Smooth muscle cell of the brain vasculature (primary cell): ENCODE data around the gene ZNF273.
A peak's percentile ranks its signal among the peaks of the same experiment; 100 is the strongest.
"Not testable (repeated sequence)": the region's sequence is repeated elsewhere in the genome, so short reads cannot be mapped to it uniquely, and the experiment has no call there.

Experiments
- DNase-seq: peaks from one replicate; pipeline ENCODE4 v3.0.0-alpha.2; 2012; ENCODE audit warnings: low read depth, low spot score

The ZNF273 gene

DNA sequence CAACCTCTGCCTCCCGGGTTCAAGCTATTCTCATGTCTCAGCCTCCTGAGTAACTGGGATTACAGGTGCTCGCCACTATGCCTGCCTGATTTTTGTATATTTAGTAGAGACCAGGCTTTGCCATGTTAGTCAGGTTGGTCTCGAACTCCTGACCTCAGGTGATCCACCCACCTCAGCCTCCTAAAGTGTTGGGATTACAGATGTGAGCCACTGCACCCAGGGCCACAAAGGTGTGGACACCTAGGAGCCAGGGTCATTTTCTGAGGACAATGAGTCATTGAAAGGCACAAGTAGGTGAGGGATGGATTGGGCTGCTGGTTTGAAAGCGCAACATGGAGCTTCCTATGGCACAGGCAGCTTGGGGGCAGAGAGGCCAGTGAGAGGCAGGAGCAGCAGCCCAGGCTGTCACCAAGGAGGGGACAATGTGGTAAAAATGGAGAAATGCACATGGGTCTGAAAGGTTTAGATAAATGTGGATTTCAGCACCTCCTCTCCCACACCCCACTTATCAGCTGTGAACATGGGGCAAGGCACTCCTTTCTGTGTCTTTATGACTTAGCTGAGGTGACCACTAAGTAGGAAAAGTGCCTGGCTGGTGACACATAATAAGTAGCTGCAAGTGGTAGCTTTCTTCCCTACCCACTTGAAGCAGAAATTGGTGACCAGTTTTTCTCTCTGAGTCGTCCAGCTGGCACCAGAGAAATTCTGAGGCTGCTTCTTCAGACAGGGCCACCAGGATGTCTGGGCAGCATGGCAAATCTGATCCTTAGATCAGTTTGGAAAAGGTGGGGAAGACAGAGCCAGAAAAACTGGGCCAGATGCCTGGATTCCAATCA, 41.8 kb downstream of the ZNF273 start:
- DNase-seq, result not testable (repeated sequence)

DNA sequence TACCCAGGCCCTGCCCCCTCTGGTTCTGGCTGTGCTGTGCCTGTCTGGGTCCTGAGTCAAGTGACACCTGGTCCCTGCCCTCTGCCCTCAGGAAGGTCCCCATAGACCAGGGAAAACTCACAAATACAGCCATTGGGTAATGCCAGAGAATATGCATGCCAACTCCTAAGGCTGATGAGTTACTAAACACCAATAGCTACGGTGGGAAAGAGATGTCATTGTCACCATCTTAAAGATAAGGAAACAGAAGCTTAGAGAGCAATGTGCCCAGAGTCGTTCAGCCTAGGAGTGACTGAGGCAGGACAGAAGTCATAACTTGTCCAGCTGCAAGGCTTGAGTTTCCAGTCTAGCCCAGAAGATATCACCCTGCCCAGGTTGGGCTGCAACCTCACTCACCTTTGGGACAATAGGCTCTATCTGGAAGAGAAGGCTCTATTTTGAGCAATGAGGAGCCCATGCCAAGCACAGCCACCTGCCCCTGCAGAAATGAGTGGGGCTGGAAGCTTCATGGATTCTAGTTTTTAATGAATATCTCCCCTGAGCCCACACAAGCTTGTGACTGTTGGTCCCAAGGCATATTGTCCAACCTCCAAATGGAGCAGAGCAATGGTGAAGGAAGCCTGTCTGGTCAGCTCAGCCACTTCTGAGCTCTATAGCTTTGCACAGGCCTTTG, 42.6 kb downstream of the ZNF273 start:
- DNase-seq, result no peak

DNA sequence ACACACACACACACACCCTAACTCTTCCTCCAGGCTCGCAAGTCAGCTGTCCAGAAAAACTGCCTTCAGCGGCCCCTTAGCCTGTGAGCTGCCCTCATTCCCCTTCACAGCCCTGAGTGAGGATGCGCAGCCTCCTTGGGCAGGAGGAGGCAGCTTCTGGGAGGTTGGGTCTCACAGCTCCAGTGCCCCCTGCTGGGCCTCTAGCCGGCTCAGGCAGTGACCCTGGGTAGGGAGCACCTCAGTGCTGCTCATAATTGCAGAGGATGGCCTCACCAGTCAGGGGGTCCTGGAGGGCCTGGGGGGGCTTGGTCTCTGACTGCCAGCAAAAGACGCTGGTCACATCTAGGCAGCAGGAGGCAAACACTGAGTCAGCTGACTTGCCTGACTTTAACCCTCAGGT, 43.7 kb downstream of the ZNF273 start:
- DNase-seq, result no peak

DNA sequence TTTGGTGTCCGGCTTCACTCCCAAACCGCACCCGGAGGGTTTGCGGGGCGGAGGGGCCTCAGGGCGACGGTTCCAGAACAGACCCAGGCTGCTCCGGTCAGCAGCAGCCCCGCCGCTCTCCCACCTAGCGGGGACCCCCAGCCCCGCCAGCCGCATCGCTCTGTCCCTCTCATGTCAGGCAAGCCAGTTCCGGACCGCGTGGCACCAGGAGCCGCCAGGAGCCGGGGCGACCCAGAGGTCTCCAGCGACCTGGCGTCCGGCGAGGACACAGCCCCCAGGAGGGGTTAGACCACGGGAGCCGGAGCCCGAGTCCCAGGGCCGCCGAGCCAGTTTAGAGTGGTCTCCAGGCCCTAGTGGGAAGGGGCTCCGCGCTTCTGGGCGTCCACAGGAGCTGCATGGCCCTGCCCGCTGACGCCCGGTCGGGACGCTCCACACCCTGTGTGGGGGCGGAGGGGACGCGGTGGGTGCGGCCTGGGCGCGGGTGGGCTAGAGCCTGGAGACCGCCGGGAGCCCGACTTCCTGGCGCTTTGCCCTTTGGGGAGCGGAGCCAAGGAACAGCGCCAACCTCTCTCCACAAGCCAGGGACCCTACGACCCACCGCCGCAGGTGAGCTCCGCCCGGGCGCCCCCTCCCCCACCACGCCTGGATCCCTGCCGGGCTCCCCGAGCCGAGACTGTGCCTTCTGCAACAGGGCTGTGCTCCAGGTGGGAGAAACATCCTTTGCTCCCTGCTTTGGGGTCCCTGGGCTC, 44.4 kb downstream of the ZNF273 start:
- no peak for DNase-seq

DNA sequence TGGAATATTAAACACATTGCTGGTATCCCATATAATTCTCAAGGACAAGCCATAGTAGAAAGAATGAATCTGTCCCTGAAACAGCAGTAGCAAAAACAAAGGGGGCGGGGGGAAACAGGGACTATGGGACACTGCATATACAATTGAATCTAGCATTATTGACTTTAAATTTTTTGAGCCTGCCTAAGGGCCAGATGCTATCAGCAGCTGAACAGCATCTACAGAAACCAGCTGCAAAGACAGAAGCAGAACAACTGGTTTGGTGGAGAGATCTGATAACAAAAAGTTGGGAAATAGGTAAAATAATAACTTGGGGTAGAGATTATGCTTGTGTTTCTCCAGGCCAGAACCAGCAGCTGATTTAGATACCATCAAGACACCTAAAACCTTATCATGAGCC, 45.7 kb downstream of the ZNF273 start:
- not testable (repeated sequence) for DNase-seq

DNA sequence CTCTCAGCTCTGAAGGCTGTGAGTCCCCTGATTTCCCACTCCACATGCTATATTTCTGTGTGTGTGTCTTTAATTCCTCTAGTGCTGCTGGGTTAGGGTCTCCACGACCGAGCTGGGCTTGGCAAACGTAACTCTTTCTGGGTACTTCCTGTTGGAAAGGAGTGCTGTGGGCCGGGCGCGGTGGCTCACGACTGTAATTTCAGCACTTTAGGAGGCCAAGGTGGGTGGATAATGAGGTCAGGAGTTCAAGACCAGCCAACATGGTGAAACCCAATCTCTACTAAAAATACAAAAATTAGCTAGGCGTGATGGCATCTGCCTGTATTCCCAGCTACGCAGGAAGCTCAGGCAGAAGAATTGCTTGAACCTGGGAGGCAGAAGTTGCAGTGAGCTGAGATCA, 47.6 kb downstream of the ZNF273 start:
- not testable (repeated sequence) for DNase-seq

DNA sequence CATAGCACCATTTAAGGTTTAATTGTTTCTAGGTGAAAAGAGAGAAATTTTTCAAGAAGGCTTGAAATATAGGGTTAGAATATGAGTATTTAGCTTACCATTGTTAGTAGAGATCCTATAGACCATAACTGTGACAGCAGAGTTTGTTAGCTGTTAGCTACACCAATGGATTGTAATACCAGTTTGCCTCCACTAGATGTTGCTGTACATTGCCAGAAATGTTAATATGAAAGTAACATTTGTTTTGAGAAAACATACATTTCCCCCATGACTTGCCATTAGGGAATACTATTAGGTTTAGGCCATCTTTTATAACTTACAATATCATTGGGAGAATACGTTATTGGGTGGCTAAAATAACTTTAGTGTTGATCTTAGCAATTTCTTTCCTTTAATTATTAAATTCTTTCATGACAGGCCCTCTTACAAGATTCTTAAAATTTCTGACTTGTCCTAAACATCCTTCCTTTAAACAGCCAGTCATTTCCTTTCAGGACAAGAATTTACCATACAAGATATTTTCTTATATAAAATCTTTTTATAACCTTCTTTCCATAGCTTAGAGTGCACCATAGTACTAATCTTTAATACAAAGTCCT, 48.3 kb downstream of the ZNF273 start:
- peak; percentile 9 for DNase-seq

DNA sequence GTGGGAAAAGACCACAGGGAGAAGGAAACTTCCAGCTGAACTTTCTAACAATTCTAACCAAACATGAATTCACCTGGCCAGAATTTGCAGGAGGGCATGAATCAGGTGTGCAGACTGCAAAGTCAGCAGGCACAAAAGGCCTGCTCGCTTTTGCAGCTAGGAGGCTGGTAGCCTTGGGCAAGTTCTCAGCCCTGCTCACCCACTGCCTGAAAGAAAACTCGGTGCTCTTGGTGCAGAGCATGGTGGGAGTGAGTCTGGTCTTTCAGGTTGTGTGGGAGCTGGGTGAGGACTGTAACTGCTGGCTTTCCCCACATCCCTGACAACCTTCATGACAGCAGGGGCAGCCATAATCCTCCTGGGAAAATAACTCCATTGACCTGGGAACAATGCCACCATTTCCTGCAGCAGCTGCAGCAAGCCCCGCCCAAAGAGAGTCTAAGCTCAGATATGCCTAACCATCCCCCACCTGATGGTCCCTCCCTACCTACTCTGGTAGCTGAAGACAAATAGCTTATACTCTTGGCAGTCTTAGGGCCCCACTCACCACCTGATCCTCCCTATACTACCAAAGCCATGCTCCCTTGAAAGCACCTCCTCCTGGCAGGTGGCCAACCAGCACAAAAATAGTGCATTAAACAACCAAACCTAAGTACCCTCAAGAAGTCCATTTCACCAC, 56.1 kb downstream of the ZNF273 start:
- no peak for DNase-seq

DNA sequence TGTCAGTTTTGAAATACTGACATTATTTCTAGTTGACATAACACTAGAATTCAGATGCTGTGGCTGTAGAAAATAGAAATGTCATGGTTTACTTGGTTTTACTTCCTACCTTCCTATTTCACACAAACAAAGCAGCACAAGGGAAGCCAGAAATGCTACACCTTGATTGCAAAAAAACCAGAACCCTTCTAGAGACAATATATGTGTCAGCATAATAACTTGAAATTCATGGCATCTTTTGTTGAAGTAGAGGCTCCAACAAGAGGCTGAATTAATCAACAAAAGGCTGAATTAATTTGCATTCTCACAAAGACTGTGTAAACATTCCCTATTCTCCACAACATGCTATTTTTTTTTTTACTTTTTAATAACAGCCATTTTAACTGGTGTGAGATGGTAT, 62.5 kb downstream of the ZNF273 start:
- no peak for DNase-seq

DNA sequence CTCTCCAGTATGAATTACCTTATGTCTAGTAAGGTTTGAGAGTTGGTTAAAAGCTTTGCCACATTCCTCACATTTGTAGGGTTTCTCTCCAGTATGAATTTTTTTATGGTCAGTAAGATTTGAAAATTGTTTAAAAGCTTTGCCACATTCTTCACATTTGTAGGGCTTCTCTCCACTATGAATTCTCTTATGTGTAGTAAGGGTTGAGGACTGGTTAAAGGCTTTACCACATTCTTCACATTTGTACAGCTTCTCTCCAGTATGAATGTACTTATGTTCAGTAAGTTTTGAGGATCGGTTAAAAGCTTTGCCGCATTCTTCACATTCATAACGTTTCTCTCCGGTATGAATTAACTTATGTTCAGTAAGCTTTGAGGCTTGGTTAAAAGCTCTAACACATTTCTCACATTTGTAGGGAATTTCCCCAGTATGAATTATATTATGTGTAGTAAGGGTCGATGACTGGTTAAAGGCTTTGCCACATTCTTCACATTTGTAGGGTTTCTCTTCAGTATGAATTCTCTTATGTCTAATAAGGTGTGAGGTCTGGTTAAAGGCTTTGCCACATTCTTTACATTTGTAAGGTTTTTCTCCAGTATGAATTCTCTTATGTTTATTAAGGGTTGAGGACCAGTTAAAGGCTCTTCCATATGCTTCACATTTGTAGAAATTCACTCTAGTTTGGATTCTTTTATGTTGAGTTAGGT, 75.6 kb downstream of the ZNF273 start:
- no peak for DNase-seq
